Bronchial epithelial cell (primary cell): ENCODE results near the gene INTS2. TPM values are rescaled to one million over a fixed set of nuclear protein-coding genes. Genes with fewer than 3 reads are reported as not detected.
"Not testable (repeated sequence)": the region's sequence is repeated elsewhere in the genome, so short reads cannot be mapped to it uniquely, and the experiment has no call there.

Experiments used
- DNase-seq: peaks from one replicate; pipeline ENCODE4 v3.0.0-alpha.2; 2010; ENCODE audit warnings: low read depth
- FAIRE-seq: peaks from 2 replicates; lab custom pipeline; 2011; peaks lifted over from hg19 to GRCh38; lab: Jason Lieb, UNC
- H3K27me3 ChIP-seq: 2 replicates; pipeline ENCODE4 v1.5.1; 2011; ENCODE audit warnings: low read length; ENCODE audit not compliant: control insufficient read depth, insufficient read depth
- H3K36me3 ChIP-seq: 2 replicates; pipeline ENCODE4 v1.5.1; 2011; ENCODE audit warnings: low read length; ENCODE audit not compliant: control insufficient read depth, insufficient read depth
- H3K4me3 ChIP-seq: 2 replicates; pipeline ENCODE4 v1.5.1; 2011; ENCODE audit warnings: mild to moderate bottlenecking, low read depth, low read length, control low read depth
- CTCF ChIP-seq: IDR thresholded peaks from 2 replicates; pipeline ENCODE4 v1.5.1; 2011; ENCODE audit warnings: mild to moderate bottlenecking, moderate library complexity, low read length, control low read depth, inconsistent platforms; ENCODE audit not compliant: insufficient read depth, severe bottlenecking
- total RNA-seq: library from RNA; depleted of rRNA; stranded (reverse); fragments of >200 nt; gene quantifications from 2 replicates; pipeline ENCODE4 v1.2.1, GENCODE V29; 2014

The INTS2 gene
- total RNA-seq, 1 donor from 2014 or later: 17.1 TPM

- TF ChIP-seq CTCF: no peak
- Histone ChIP-seq H3K27me3 (no peaks in the 10 kb centered on the region), H3K36me3 (no peaks in the 10 kb centered on the region), H3K4me3 (no peak overlapping the region)
- FAIRE-seq: no peak
- no peak for DNase-seq
Measured at GRCh38 chr17:61827649-61828395, 100.0 kb downstream of the INTS2 start.

- not testable (repeated sequence) for H3K4me3 ChIP-seq, H3K36me3 ChIP-seq, H3K27me3 ChIP-seq, FAIRE-seq, DNase-seq
Measured at GRCh38 chr17:61826866-61827265, 100.9 kb downstream of the INTS2 start.

GRCh38 chr17:61826198-61826597 is 101.6 kb downstream of the INTS2 start:
- not testable (repeated sequence) for FAIRE-seq, H3K4me3 ChIP-seq, H3K36me3 ChIP-seq, DNase-seq, H3K27me3 ChIP-seq

GRCh38 chr17:61825448-61826137 is 102.2 kb downstream of the INTS2 start:
- no peaks in the 10 kb centered on the region for H3K27me3 ChIP-seq
- no peak overlapping the region for H3K4me3 ChIP-seq
- no peak for TF ChIP-seq CTCF
- no peaks in the 10 kb centered on the region for H3K36me3 ChIP-seq
- DNase-seq (no peak), FAIRE-seq (no peak)

GRCh38 chr17:61822326-61823285 is 105.2 kb downstream of the INTS2 start:
- Histone ChIP-seq H3K4me3 (no peak overlapping the region), H3K36me3 (no peaks in the 10 kb centered on the region), H3K27me3 (no peaks in the 10 kb centered on the region)
- FAIRE-seq (no peak), DNase-seq (no peak)
- TF ChIP-seq CTCF: no peak

- Histone ChIP-seq H3K27me3 (no peaks in the 10 kb centered on the region), H3K36me3 (no peaks in the 10 kb centered on the region), H3K4me3 (no peak overlapping the region)
- TF ChIP-seq CTCF: no peak
- DNase-seq (no peak), FAIRE-seq (no peak)
Measured at GRCh38 chr17:61821655-61822054, 106.1 kb downstream of the INTS2 start.

GRCh38 chr17:61819265-61819664 is 108.5 kb downstream of the INTS2 start:
- H3K4me3 ChIP-seq, H3K27me3 ChIP-seq, FAIRE-seq, H3K36me3 ChIP-seq, DNase-seq: not testable (repeated sequence)
